NCI-H2227 treated with DMSO at 0.1 percent for 48 hours (cell line): ENCODE results near the gene PDIA5.
"Not testable (repeated sequence)": the region's sequence is repeated elsewhere in the genome, so short reads cannot be mapped to it uniquely, and the experiment has no call there.

ENCODE experiments used
- DNase-seq: peaks from one replicate; lab custom pipeline; 2025; lab: John Stamatoyannopoulos, UW

Gene PDIA5

DNA sequence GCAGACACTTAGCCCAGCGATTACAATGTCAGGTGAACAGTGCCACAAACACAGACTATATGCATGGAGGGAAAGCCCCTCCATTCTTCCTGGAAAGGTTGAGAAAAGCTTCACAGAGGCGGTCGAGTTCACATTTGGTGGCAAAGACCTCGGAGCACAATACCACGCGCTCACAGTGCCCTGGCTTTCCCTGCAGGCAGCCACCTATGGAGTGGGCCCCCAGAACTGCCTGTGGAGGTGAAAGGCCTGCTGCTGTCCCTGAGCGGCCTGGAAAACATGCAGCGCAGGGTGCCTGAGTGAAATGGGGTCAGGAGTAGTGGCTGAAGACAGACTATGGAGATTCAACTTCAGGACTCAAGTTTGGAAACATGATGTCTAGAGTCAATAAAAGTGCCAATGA lies 26.9 kb downstream of the PDIA5 start:
- no peak for DNase-seq

DNA sequence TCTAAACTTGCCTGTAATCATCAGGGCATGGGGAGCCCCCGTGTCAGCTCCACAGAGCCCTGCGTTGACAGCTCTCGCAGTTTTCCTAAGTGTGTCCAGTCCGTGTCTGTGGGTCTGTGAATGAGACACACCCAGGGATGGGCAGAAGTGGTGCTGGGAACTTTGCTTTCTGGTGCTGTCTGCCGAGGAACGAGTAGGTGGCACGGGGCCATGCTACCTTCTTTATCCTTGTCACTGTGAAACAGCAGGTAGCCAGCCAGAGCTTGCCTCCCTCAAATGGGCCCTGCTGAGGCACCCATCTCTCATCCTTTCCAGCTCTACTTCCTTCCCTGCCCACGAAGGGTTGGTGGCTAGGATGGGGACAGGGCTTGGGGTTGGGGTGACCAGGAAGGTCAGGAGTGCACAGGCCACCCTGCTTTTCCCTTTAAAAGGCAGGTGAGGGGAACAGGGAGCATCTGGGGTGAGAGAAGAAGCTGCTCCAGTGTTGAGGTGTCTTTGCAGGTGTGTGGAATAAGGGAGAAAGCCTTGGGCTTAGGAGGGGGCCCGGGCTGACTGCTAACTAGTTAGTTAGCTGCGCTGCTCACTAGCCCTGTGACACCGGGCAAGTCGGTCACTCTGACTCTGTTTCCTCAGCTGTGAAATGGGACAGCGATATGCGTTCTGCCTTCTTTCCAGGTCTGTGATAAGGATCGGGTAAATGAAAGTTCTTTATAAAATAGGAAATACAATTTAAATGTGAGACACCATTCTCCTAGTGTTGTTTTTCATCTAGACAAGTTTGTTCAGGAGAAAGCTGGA lies 27.9 kb downstream of the PDIA5 start:
- no peak for DNase-seq

DNA sequence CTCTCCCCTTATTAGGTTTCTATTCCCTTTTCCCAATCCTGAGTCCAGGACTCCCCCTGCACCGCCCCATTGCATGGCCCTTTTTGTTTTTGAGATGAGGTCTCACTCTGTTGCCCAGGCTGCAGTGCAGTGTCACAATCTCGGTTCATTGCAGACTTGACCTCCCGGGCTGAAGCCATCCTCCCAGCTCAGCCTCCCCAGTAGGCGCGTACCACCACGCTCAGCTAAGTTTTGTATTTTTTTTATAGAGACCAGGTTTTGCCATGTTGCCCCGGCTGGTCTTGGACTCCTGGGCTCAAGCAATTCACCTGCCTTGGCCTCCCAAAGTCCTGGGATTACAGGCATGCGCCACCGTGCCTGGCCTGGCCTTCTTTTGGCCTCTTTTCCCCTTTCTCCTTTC lies 29.3 kb downstream of the PDIA5 start:
- no peak for DNase-seq

DNA sequence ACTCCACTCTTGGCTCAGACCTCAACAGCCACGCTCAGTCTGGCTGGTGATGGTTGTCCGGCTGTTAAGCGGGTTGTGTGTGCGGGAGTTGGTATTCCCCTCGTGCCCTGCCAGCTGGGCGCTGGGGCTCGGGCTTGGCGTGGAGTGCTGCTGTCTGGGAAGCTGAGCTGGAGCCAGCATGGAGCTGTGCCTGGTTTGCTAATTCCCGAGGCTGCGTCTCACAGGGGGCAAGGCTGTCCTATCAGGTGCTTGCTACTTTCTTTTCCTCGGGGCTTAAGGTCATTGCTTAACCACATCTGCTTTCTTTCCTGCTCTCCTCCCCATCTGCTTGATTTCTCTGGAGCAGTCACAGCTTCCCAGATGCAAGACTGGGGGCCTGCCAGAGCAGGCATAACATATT lies 29.9 kb downstream of the PDIA5 start:
- DNase-seq: no peak

DNA sequence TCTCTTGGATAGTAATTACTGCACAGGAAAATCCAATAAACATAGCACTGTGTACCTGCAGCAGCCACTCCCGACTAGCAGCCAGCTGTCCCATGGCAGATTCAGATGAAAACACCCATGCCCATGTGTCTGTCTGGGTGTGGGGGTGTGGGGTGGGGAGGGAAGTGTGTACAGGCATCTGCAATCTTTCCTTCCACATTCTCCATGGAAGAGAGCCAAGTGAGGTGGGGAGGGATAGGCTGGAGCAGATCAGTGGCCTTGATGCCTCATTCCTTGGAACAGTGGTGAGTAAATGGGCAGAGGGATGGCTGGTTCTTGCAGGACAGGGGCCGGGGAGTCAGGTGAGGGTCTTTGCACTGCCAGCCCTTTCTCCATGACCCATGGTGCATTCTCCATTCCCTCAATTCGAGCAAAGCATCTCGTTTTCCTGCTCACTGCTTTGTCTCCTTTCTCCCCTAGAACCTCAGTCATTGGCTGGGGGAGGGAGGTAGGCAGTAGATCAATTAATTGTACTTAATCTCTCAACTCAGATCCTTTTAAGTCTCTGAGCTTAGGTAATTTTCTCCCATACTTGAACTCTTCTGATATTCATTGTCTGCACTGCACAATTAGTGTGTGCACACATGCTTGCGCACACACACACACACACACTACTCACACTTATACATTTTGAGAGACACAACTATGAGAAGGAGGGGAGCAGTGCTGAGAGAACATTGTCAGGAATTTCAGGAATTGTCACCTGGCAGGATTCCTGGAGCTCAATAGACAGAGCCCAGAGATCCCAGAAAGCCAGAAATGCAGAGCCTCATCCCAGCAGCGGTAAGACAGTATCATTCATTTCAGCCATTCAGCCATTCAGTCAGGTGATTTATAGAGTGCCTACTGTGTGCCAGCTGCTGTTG lies 31.9 kb downstream of the PDIA5 start:
- no peak for DNase-seq

DNA sequence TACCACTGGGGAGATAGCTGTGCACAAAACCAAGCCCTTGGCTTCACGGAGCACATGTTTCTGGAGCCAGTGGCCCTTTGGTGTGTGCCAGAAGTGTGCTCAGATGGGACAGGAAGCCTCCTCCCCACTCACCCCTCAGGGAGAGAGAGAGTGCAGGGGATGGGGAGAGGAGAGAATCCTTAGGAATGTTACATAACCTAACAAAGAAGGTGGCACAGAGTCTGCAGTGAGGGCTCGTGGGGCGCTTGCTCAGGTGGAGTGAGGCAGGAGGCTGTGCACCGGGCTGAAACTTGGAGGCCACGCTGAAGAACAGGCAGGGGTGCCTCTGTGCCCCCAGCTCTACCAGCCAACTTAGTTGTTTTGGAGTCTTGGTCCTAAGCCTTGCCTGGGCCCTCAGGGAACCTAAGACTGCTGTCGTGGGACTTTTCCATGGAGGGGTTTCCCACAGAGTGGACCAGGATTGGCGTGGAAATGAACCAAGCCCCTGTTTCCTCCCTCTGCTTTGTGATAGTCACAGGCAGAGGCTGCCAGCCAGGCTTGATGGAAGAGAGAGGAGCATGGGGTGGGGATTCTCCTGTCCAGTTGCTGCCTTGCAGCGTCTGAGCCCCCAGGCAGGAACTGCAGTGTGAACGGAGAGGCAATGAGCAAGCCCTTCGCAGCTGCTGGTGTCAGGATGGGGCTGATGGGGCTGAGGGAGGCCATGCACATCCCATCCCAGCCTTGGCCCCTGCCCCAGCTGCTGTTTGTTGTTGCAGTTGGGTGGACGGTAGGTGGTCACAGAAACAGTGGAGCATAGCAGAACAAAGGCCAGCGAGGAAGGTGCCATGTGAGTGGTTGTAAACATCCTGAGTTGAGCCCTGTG lies 32.7 kb downstream of the PDIA5 start:
- DNase-seq: no peak

DNA sequence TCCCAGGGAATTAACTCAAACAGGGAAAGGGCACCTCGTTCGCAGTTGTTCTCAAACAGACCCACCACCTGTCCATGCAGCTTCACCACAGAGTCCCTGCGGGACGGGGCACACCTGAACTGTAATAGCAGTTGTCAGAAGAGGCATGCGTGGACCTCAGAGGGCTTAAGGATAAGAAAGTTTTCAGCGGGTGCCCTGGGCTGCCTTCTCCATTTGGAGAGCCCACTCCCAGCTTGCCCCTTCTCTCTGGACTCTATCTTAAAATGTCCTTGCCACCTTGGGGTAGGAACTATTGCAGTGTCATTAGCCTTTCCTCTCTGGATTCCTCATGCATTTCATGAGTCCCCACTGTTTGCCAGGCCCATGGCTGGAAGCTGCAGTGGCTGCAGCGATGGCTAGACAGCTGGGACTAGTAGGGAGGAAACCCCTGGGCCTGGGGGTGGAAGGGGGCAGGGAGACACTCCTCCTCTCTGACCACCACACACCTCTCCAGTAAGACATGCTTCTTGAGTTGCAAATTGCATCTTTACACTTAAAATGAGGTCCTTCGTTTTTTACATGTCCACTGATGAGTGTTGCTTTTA lies 33.5 kb downstream of the PDIA5 start:
- no peak for DNase-seq

DNA sequence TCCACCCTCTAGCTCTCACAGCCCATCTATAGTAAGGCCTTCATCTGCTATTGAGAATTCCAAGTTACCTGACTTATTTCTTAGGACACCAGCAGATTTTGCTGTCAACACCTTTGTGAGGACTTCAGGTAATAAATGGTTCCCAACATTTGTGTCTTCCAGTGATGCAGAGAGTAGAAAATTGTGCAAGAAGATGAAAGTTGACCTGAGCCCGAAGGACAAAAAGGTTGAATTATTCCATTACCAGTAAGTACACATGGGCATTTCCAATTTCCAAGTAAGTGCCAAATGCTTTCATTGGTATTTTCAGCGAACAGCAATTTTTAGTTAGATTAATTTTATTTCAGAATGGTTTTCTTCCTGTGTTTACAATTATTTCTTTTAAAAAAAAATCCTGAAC lies 35.4 kb downstream of the PDIA5 start:
- no peak for DNase-seq

DNA sequence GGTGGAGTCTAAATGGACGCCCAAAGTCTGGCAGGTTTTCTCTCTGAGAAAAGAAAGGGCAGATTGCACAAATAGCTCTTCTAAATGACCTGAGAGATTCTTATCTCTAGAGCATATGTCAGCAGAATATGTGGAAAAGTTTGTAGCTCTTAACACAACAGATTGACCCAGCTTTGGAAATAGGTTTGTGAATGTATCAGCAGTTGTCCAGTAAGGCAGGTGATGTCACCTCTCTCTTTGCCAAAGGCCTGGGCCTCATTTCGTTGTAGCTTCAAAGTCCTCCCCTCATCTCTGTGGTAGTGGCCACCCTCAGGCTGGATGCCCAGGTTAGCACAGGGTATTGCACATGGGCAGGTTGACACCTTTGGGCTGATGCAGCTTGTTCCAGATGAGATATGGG lies 36.0 kb downstream of the PDIA5 start:
- no peak for DNase-seq

DNA sequence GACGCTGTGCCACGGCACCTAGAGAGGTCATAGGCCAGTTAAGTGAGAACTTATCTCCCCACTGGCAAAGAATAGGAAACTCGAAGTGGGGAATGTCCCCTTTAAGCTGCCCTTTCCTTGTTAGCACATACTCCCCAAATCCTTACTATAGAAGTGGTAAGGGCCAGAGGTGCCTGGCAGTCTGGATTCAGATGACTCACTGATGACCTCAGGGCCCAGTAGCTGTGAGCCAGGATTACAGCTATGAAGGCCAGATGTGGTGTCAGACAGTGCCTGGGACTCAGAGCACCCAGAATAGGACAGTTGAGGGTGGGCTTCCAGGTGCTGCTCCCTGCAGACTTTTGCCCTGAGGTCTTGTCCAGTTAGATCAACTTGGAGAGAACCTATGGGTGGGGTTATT lies 37.7 kb downstream of the PDIA5 start:
- no peak for DNase-seq

DNA sequence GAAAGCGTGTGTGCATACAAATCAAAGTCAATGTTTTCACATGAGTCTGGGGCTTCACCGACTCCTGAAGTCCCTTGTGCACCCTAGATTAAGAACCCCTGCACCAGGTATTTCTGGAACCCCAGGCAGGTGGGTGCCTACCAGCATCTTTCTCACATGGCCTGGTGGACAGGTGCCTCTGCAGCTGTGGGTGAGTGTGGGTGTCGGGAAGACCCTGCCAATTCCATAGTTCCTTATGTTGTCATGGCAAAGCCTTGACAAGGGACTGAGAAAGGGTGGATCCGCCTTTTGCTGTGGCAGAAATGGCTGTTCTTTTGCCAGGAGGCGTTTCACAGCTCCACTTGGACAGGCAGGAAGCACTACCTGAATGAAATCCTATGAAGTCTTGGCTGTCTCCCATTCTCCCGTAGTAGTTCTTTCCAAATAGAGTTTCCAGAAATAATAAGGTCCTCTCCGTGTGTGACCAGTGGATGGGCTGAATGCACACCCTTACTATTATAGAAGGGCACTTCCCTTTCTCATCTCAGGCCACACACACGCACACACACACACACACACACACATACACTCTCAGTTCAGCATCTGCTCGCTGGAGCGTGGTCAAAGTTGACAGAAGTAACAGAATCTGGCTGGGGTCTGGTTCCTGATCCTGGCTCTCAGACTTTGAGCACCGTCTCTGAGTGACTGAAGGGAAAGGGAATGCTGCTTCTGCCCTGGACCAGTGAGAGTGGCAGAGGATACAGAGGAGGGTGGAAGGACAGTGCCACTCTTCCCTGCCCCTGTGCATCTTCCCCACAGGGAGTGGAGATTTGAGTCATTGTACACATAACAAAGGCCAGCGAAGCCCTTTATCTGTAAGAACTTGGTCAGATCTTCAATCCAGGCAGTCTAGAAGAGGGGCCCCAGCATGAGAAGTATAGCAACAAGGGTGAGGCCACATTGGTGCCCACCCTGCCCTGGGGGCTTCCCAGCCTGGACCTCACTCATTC lies 38.7 kb downstream of the PDIA5 start:
- no peak for DNase-seq

DNA sequence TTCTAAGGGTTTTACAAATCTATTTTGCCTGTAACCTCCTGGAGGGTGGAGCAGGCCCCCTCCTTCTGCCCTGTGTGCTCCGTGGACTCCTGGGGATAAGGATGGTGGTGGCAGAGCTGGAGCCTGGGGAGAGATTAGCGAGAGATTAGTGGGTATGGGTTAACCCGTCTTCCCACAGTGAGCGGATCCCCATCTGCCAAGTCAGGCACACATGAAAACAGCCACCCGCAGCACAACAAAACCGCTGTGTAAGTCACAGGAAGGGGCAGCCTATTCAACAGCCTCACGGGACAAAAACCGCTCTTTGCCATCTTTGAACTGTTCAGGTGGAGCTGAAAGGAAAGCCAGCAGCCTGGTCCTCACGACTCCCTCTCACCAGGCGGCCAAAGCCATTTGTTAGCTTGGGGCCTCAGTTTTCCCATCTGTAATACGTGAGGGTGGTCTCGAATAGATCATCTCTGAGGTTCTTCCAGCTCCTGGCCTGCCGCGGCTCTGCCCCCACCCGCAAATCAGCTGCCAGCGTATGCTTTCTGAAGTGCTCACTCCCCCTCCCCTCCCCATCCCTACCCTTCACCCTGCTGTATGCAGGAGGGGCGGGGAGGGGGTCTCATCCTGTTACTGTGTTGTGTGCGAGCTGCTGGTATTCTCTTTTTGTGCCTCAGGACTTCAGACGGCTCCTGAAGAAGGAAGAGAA lies 43.6 kb downstream of the PDIA5 start:
- DNase-seq: peak; percentile 11

DNA sequence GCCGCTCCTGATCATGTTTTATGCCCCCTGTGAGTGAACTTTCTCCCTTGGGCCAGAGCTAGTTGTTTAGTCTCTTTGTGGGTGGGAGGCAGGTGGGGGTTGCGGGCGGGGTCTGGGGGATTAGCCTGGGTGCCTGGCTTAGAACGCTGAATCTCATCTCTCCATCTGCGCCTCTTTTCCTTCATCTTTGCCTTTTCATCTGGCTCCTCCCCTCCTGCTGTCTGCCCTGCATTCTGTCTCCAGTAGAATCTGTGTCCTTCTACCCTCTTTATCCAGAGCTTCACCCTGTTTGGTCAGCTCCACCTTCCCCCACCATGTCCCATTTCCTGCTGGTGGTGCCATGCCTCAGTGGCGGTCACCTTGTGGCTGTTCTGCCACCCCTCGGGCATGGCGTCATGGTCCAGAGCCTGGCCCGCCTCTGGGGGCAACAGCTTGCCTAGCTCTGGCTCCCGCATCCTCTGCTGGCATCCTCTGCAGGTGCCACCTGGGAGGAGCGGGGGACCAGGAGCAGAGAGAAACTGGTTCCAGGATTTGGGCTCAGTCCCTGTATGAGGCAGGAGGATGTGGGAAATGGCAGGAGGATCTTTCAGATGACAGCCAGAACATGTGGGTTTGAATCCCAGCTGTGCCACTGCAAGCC lies 44.3 kb downstream of the PDIA5 start:
- no peak for DNase-seq

DNA sequence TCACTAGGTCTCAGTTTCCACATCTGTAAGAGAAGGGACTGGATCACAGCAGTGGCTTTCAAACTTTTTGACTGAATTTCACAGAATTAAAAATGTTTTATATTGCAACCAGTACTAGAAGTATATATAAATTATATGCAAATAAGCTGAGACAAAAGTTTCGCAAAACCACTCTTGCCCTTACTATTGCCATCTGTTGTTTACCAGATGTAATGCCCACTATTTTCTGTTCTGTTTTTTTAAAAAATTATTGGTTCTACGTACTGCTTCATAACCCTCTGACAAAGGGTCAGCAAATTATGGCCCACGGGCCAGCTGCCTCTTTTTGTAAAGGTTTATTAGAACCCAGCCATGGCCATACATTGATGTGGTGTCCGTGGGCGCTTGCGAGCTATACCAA lies 44.8 kb downstream of the PDIA5 start:
- no peak for DNase-seq

DNA sequence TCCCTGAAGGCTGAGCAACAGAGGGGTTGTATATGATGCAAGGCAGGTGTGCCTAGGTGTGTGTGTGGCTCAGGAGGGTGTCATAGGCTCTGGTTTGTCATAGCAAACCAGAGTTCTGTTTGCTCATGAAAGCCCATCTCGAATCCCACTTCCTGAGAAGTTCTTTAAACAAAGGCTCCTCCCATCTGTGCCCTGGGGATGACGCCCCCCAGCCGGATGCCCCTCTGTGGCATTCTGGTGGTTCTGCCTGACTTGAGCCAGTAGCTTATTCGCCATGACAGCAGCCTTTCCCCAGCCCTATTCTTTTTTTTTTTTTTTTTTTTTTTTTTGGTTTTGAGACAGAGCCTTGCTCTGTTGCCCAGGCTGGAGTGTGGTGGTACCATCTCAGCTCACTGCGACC lies 45.4 kb downstream of the PDIA5 start:
- DNase-seq: no peak

DNA sequence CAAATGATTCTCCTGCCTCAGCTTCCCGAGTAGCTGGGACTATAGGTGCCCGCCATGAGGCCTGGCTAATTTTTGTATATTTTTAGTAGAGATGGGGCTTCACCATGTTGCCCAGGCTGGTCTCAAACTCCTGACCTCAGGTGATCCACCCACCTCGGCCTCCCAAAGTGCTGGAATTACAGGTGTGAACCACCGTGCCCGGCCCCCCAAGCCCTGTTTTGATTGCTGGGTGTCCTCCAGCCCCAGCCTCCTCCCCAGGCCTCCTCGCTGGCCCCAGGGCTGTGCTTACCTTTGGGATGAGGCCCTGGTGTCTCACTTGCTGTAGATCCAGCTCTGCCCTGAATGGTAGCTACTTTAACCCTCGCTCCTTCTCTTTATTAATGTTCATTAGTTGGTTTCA lies 45.8 kb downstream of the PDIA5 start:
- not testable (repeated sequence) for DNase-seq

DNA sequence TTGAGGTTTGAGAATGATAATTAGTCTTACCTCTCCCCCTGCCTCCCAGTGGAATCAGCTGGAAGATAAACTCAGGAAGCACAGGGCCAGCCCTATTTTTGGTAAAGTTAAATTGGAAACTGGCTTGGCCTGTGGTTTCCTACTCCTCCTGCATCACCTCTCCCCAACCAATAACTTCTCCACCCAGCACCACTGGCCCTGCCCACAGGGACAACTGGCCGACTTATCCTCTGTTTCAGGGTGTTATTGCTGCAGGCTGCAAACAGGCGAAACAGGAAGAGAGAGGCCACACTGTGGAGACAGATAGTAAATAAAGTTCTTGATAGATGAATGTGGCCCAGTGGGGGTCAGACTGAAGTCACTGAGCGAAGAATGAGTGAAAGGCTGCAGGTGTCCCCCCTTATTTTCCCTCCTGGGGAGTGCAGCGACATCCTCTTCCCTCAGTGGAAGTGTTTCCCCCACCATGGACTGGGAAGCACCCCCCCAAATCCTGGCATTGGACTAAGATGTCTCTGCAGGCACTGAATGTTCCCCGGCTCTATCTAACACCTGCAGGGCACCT lies 47.1 kb downstream of the PDIA5 start:
- no peak for DNase-seq

DNA sequence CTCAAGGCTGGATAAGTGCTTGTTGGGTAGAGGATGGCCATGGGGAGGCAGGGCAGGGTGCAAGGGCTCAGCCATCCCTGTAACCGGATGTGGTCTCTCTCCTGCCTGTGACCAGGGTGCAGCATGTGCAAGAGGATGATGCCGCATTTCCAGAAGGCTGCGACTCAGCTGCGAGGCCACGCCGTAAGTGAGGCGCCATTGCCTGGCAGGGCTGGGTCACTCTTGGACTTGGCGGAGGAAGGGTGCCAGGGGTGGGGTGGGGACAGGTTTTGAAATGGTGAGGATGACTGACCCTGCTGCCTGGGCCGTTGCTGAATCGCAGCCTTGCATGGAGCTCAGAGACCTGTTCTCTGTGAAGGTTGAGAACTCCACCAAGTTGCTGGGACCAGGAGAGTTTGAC lies 49.3 kb downstream of the PDIA5 start:
- no peak for DNase-seq

DNA sequence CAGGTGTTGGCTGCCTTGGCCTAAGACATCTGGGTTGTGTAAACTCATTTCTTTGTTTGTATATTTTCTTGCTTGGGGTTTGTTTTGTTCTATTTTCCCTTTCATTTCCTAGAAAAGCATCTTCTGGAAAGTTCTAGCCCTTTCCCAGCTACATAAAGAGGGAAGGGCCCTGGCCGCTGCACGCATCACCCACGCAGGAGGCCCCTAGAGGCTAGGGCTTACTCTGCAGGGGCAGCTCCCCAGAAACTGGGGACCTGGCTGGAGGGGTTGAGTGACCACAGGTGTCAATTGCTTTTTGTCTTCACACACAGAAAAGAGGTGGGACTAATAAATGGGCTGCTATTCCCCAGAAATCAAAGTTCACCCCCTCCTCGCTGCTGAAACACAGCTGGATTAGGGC lies 52.6 kb downstream of the PDIA5 start:
- DNase-seq: no peak
